ENCODE results near the gene PCDHGA6.

PCDHGA6 gene

GRCh38 chr5:141373673-141374317 lies at the start of gene PCDHGA6:
Gene PCDHGA6, plus strand, starts transcription at chr5:141373891. Its CDS starts 193 bp downstream, at chr5:141374084.
- TF ChIP-seq GATA3 (IDR thresholded peaks at IDR 0.05; ENCODE audit: low read depth, low read length): no peak
- TF ChIP-seq GATA2 (IDR thresholded peaks at IDR 0.05; ENCODE audit: low read depth, low read length): no peak

GRCh38 chr5:141326088-141326854 lies 47.4 kb upstream of the PCDHGA6 start:
- TF ChIP-seq GATA2 (IDR thresholded peaks at IDR 0.05; ENCODE audit: low read depth, low read length) (no peak), GATA3 (IDR thresholded peaks at IDR 0.05; ENCODE audit: low read depth, low read length) (no peak)

GRCh38 chr5:141328231-141328630 lies 45.5 kb upstream of the PCDHGA6 start:
- TF ChIP-seq GATA3 (IDR thresholded peaks at IDR 0.05; ENCODE audit: low read depth, low read length) (no peak), GATA2 (IDR thresholded peaks at IDR 0.05; ENCODE audit: low read depth, low read length) (no peak)

GRCh38 chr5:141330299-141331080 lies 43.2 kb upstream of the PCDHGA6 start, which contains the start of gene PCDHGA1:
Gene PCDHGA1, plus strand, starts transcription at chr5:141330514.
- TF ChIP-seq GATA2 (IDR thresholded peaks at IDR 0.05; ENCODE audit: low read depth, low read length) (no peak), GATA3 (IDR thresholded peaks at IDR 0.05; ENCODE audit: low read depth, low read length) (no peak)

GRCh38 chr5:141338538-141339306 lies 35.0 kb upstream of the PCDHGA6 start, which contains the start of gene PCDHGA2:
Gene PCDHGA2, plus strand, starts transcription at chr5:141338760.
- no peak for TF ChIP-seq GATA2 (IDR thresholded peaks at IDR 0.05; ENCODE audit: low read depth, low read length)
- TF ChIP-seq GATA3 (IDR thresholded peaks at IDR 0.05; ENCODE audit: low read depth, low read length): no peak

GRCh38 chr5:141342773-141343172 lies 30.9 kb upstream of the PCDHGA6 start:
- TF ChIP-seq GATA2 (IDR thresholded peaks at IDR 0.05; ENCODE audit: low read depth, low read length) (no peak), GATA3 (IDR thresholded peaks at IDR 0.05; ENCODE audit: low read depth, low read length) (no peak)

- no peak for TF ChIP-seq GATA2 (IDR thresholded peaks at IDR 0.05; ENCODE audit: low read depth, low read length)
- no peak for TF ChIP-seq GATA3 (IDR thresholded peaks at IDR 0.05; ENCODE audit: low read depth, low read length)
Measured at GRCh38 chr5:141343242-141343952, 30.3 kb upstream of the PCDHGA6 start, which contains the start of gene PCDHGA3. Gene PCDHGA3, plus strand, starts transcription at chr5:141343829. Its CDS starts 205 bp downstream, at chr5:141344034.

- TF ChIP-seq GATA3 (IDR thresholded peaks at IDR 0.05; ENCODE audit: low read depth, low read length) (no peak), GATA2 (IDR thresholded peaks at IDR 0.05; ENCODE audit: low read depth, low read length) (no peak)
Measured at GRCh38 chr5:141343953-141344463, 29.7 kb upstream of the PCDHGA6 start.

GRCh38 chr5:141345327-141345726 lies 28.4 kb upstream of the PCDHGA6 start:
- TF ChIP-seq GATA2 (IDR thresholded peaks at IDR 0.05; ENCODE audit: low read depth, low read length): no peak

- TF ChIP-seq GATA3 (IDR thresholded peaks at IDR 0.05; ENCODE audit: low read depth, low read length) (no peak), GATA2 (IDR thresholded peaks at IDR 0.05; ENCODE audit: low read depth, low read length) (no peak)
Measured at GRCh38 chr5:141349917-141350619, 23.6 kb upstream of the PCDHGA6 start, which contains the start of gene PCDHGB1. Gene PCDHGB1, plus strand, starts transcription at chr5:141350099. Its CDS starts 162 bp downstream, at chr5:141350261.

- TF ChIP-seq GATA2 (IDR thresholded peaks at IDR 0.05; ENCODE audit: low read depth, low read length) (no peak), GATA3 (IDR thresholded peaks at IDR 0.05; ENCODE audit: low read depth, low read length) (no peak)
Measured at GRCh38 chr5:141351591-141351990, 22.1 kb upstream of the PCDHGA6 start.

GRCh38 chr5:141354900-141355469 lies 18.7 kb upstream of the PCDHGA6 start, which contains the start of gene PCDHGA4:
Gene PCDHGA4, plus strand, starts transcription at chr5:141355021. Its CDS starts 87 bp downstream, at chr5:141355108.
- no peak for TF ChIP-seq GATA2 (IDR thresholded peaks at IDR 0.05; ENCODE audit: low read depth, low read length)
- no peak for TF ChIP-seq GATA3 (IDR thresholded peaks at IDR 0.05; ENCODE audit: low read depth, low read length)
